Measurements from ENCODE around the gene LPIN1. TPM values are rescaled to one million over a fixed set of nuclear protein-coding genes. Genes with fewer than 3 reads are reported as not detected.

Gene LPIN1
- total and polyA plus RNA-seq, 2 of the 13 experiments (the other 11 are each of a cell fraction or from before 2014, with no cell fraction given): 9.7 to 19.4 TPM

- peak; percentile 60; the same call in 1 of the 2 replicates for TF ChIP-seq ZNF318 (CRISPR knock-in tag; IDR thresholded peaks at IDR 0.05)
- TF ChIP-seq FOXK2 (IDR thresholded peaks at IDR 0.05): no peak
- no peak for TF ChIP-seq ZNF124 (CRISPR knock-in tag; IDR thresholded peaks at IDR 0.05)
- TF ChIP-seq ERF (CRISPR knock-in tag; IDR thresholded peaks at IDR 0.05): peak; percentile 59; the same call in 1 of the 2 replicates
- no peak for TF ChIP-seq ZNF329 (CRISPR knock-in tag; IDR thresholded peaks at IDR 0.05; ENCODE audit: low read depth)
- TF ChIP-seq ZNF772 (CRISPR knock-in tag; IDR thresholded peaks at IDR 0.05): peak; percentile 56; the same call in 1 of the 2 replicates
- no peak for TF ChIP-seq ZNF567 (CRISPR knock-in tag; IDR thresholded peaks at IDR 0.05; ENCODE audit: borderline replicate concordance)
- TF ChIP-seq, protein P1, sequence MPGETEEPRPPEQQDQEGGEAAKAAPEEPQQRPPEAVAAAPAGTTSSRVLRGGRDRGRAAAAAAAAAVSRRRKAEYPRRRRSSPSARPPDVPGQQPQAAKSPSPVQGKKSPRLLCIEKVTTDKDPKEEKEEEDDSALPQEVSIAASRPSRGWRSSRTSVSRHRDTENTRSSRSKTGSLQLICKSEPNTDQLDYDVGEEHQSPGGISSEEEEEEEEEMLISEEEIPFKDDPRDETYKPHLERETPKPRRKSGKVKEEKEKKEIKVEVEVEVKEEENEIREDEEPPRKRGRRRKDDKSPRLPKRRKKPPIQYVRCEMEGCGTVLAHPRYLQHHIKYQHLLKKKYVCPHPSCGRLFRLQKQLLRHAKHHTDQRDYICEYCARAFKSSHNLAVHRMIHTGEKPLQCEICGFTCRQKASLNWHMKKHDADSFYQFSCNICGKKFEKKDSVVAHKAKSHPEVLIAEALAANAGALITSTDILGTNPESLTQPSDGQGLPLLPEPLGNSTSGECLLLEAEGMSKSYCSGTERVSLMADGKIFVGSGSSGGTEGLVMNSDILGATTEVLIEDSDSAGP (CRISPR knock-in tag; IDR thresholded peaks at IDR 0.05; ENCODE audit: borderline replicate concordance): 0 out of 2 replicates have a peak, but pooled peaks have one; percentile 27
- no peak for TF ChIP-seq MZF1 (CRISPR knock-in tag; IDR thresholded peaks at IDR 0.05; ENCODE audit: borderline replicate concordance)
- TF ChIP-seq REPIN1 (CRISPR knock-in tag; IDR thresholded peaks at IDR 0.05; ENCODE audit: borderline replicate concordance, low read depth): peak; percentile 63; the same call in 1 of the 2 replicates
- no peak for TF ChIP-seq NCOA5 (CRISPR knock-in tag; IDR thresholded peaks at IDR 0.05)
- TF ChIP-seq, protein P2, sequence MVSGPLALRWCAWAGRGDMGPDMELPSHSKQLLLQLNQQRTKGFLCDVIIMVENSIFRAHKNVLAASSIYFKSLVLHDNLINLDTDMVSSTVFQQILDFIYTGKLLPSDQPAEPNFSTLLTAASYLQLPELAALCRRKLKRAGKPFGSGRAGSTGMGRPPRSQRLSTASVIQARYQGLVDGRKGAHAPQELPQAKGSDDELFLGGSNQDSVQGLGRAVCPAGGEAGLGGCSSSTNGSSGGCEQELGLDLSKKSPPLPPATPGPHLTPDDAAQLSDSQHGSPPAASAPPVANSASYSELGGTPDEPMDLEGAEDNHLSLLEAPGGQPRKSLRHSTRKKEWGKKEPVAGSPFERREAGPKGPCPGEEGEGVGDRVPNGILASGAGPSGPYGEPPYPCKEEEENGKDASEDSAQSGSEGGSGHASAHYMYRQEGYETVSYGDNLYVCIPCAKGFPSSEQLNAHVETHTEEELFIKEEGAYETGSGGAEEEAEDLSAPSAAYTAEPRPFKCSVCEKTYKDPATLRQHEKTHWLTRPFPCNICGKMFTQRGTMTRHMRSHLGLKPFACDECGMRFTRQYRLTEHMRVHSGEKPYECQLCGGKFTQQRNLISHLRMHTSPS (CRISPR knock-in tag; IDR thresholded peaks at IDR 0.05; ENCODE audit: low read depth): no peak
- TF ChIP-seq ZNF670 (CRISPR knock-in tag; IDR thresholded peaks at IDR 0.05; ENCODE audit: borderline replicate concordance): 0 out of 2 replicates have a peak, but pooled peaks have one; percentile 87
- no peak for TF ChIP-seq TRIM22 (IDR thresholded peaks at IDR 0.05)
- TF ChIP-seq ZNF232 (CRISPR knock-in tag; IDR thresholded peaks at IDR 0.05; ENCODE audit: borderline replicate concordance): no peak; the same call in 1 of the 2 replicates
These were observed 2.4 kb upstream of the LPIN1 start (continued) for GRCh38 chr2:11743846-11744553.
